BE2C (cell line): Measurements from ENCODE around the gene CDH4.

Experiments used
- DNase-seq: peaks from one replicate; pipeline ENCODE4 v3.0.0-alpha.2; 2020
- H3K27me3 ChIP-seq: fragments of 250-450 bp; sonication (Bioruptor Pico); 2 replicates; pipeline ENCODE4 v1.5.1; 2020; ENCODE audit warnings: mild to moderate bottlenecking
- H3K36me3 ChIP-seq: fragments of 250-450 bp; sonication (Bioruptor Pico); 2 replicates; pipeline ENCODE4 v1.5.1; 2020; ENCODE audit warnings: mild to moderate bottlenecking
- H3K4me1 ChIP-seq: fragments of 250-450 bp; sonication (Bioruptor Pico); 2 replicates; pipeline ENCODE4 v1.5.1; 2020
- H3K4me3 ChIP-seq: 2 replicates; pipeline ENCODE4 v1.5.1; 2011; ENCODE audit warnings: low read depth, low read length
- H3K9me3 ChIP-seq: fragments of 250-450 bp; sonication (Bioruptor Pico); 2 replicates; pipeline ENCODE4 v1.5.1; 2020
- TF ChIP-seq, protein P1 (sequence below): IDR thresholded peaks from 2 replicates; pipeline ENCODE4 v1.5.1; 2012; ENCODE audit warnings: mild to moderate bottlenecking, low read depth, low read length

The CDH4 gene

DNA sequence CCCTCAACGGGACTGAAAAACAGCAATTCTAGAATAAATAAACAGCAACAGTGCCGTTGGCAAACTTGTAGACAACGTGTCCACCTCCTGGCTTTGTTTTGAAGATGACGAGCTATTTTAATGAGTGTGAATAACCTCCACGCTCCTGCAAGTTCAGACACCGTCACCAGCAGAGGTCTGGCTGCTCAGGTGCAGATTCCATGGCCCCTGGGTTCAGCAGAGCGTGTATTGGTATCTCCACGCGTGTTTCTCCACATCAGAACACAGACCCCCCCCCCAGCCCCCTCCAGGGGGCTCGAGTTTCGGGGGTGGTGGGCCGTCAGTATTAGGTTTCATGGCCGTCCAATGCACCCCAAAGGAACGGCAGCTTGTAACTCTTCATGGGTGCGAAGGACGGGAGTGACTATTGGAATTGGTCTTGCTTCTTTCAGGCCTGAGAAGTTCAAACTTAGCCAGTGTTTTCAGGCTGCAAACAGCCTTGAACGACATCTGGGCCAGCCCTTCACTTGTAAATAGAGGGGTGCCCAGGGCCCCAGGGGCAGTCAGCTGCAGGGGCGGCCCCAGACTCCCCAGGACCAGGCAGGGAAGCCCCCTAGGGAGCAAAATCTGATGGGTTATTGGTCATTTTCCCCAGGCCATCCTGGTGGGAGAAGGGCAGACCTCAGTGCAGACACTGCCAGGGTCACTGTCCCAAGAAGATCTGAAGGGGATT is 505.1 kb downstream of the CDH4 start:
- H3K4me3 ChIP-seq = no peak overlapping the region
- peaks cover 10% of the 10 kb centered on the region; the same call in 1 of the 2 replicates for H3K27me3 ChIP-seq
- H3K4me1 ChIP-seq = no peaks in the 10 kb centered on the region
- TF ChIP-seq, protein P1, sequence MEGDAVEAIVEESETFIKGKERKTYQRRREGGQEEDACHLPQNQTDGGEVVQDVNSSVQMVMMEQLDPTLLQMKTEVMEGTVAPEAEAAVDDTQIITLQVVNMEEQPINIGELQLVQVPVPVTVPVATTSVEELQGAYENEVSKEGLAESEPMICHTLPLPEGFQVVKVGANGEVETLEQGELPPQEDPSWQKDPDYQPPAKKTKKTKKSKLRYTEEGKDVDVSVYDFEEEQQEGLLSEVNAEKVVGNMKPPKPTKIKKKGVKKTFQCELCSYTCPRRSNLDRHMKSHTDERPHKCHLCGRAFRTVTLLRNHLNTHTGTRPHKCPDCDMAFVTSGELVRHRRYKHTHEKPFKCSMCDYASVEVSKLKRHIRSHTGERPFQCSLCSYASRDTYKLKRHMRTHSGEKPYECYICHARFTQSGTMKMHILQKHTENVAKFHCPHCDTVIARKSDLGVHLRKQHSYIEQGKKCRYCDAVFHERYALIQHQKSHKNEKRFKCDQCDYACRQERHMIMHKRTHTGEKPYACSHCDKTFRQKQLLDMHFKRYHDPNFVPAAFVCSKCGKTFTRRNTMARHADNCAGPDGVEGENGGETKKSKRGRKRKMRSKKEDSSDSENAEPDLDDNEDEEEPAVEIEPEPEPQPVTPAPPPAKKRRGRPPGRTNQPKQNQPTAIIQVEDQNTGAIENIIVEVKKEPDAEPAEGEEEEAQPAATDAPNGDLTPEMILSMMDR = no peak
- no peaks in the 10 kb centered on the region for H3K9me3 ChIP-seq
- no peaks in the 10 kb centered on the region for H3K36me3 ChIP-seq
- DNase-seq = no peak

DNA sequence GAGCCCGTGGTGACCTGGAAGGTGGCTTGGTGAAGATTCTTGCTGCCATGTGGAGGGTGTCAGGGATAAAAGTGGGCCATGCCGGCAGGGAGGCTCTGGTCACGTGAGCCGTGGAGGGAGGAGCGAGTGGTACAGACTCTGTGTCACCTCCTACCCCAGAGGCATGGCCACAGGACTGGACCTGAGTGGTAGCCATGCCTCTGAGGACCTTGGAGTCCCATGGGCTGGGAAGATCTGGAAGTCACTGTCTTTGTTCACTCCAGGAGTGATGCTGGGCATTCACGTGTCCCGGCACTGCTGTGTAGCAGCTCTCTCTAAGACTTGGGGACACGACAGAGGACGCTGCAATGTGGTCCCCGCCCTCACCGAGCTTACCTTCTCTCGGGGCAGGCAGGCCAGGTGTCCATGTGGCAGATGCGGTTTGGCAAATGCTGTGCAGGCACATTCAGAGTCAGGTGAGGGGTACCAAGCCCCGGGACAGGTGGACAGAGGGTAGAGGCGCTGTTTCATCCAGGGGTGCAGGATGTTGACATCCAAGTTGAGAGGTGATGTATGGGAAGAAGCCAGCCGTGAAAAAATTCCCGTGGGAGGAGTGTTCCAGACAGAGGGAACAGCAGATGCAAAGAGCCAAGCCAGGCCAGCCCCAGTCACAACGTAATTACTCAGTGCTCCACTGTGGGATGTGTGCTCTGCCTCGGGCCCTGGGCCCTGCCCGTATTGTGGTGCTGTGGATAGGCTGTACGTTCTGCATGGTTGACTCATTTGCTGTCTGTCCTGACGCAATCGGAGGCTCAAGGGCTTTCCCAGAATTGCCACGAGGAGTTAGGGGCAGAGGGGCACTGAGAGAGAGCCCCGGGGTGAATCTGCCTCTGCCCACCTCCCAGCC is 505.9 kb downstream of the CDH4 start:
- TF ChIP-seq, protein P1 = no peak
- H3K27me3 ChIP-seq = peaks cover 10% of the 10 kb centered on the region; the same call in 1 of the 2 replicates
- DNase-seq = no peak

DNA sequence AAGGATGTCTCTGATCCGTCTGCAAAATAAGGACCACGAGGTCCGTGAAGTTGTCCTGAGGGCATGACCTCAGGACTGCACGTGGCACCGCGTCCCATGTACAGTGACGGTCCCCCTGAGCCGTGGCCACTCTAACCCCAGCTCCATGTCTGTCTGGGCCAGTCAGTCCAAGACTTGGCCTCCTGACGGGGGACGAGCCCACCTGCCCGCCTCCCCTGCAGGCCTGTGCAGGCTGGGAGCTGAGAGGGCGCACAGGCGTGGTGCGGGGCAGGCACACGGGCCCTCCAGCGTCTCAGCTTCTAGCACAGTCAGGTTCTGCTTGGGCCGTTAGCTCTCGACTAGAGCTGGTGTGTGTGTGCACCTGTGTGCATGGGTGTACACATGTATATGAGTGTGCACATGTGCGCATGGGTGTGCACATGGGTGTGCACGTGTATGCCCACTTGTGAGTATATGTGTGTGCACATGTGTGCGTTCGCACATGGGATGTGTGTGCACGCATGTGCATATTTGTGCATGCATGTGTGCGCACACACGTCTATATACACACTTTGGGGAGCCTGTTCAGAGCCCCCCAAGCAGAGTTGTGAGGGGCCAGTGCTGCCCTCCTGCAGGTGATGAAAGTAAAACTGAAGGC is 506.6 kb downstream of the CDH4 start:
- no peak overlapping the region for H3K4me3 ChIP-seq
- H3K4me1 ChIP-seq = no peaks in the 10 kb centered on the region
- TF ChIP-seq, protein P1 = no peak
- H3K27me3 ChIP-seq = peaks cover 11% of the 10 kb centered on the region; the same call in 1 of the 2 replicates
- no peak for DNase-seq
- no peaks in the 10 kb centered on the region for H3K36me3 ChIP-seq
- H3K9me3 ChIP-seq = no peaks in the 10 kb centered on the region

More for the DNA sequence above, 505.9 kb downstream of the CDH4 start:
- Histone ChIP-seq H3K9me3 (no peaks in the 10 kb centered on the region), H3K4me1 (no peaks in the 10 kb centered on the region), H3K36me3 (no peaks in the 10 kb centered on the region), H3K4me3 (no peak overlapping the region)

DNA sequence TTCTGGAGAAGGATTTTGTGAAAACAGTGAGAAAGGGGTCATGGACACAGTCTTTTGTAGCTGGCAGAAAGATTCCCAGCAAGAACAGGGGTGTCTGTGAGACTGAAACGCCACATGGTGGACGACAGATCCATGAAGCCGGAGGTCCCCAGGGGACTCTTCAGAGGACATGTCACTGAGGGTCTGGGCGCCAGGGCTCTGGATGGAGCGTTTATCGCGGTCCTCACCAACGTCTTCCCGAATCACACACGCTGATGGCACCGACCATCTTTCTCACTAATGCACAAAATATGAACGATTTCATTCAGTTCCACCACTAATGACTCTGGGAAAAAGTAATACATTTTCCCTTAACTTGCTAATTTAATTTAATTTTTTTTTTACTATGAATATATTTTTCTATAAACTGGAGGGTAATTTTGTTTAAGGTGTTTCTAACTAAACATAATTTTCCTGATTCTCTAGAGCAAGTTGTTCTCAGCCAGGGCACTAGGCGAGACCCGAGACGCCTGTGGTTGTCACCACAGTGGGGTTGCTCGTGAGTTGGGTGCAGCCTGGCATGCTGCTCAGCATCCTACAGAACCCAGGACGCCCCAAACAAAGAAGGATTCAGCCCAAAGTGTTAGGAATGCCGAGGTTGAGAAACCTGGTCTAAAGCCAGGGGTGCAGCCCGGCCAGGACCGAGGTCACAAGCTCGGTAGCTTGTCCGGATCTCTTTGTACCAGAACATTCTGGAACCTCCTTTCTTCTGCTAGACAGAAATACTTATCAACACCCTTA is 507.4 kb downstream of the CDH4 start:
- Histone ChIP-seq H3K27me3 (peaks cover 17% of the 10 kb centered on the region), H3K36me3 (no peaks in the 10 kb centered on the region), H3K4me3 (no peak overlapping the region), H3K4me1 (no peaks in the 10 kb centered on the region), H3K9me3 (no peaks in the 10 kb centered on the region)
- TF ChIP-seq, protein P1 = no peak
- DNase-seq = no peak

DNA sequence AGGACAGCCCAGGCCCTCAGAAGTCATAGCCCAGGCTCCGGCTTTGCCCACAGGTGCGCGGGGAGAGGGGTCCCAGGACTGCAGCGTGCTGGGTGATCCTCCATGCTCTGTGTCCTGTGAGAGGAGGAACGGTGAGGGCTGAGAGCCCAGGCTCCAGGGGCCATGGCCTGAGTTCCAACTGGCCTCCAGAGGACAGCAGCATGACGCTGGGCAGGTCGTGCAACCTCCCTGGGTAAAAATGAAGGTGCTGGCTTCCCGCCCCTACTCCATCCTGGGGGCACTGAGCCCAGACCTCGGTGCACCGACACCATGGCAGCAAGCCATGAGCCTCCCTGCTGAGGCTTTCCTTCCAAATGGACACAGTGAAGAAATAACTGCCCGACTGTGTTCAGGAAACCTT is 508.3 kb downstream of the CDH4 start:
- H3K9me3 ChIP-seq = no peaks in the 10 kb centered on the region
- H3K4me3 ChIP-seq = no peak overlapping the region
- no peaks in the 10 kb centered on the region for H3K36me3 ChIP-seq
- DNase-seq = no peak
- H3K27me3 ChIP-seq = peaks cover 17% of the 10 kb centered on the region
- TF ChIP-seq, protein P1 = no peak
- no peaks in the 10 kb centered on the region for H3K4me1 ChIP-seq
